GM19099 (cell line): ENCODE results near the gene LRRC3C.

Source experiments
- POLR2A ChIP-seq: IDR thresholded peaks from 3 replicates; pipeline ENCODE4 v1.6.1; 2011; ENCODE audit warnings: low read depth; ENCODE audit not compliant: insufficient read length; ENCODE audit errors: extremely low read depth

The LRRC3C gene

GRCh38 chr17:39979016-39979670, 51.6 kb downstream of the LRRC3C start:
- TF ChIP-seq POLR2A, result no peak

DNA sequence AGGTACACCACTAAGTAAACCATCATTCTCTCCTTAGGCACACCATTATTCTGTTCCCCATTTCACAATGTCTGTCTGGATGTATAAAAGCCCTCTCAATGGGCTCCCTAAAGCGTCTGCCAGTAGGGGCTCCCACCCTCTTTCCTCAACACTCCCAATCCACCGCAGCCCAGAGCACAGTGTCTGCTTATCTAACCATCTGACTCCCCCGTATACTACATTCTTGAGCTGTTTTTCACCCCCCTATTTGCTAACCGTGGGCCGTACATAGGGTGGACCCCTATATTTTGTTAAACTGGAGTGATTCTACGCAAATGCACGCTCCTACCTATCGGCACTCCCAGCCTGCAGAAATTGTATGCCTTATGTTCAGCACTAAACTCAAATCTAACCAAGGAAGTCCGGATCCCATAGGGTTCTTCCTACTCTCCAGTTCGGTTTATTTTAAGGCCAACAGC, 52.4 kb downstream of the LRRC3C start:
- TF ChIP-seq POLR2A, result no peak

GRCh38 chr17:39980351-39981206, 53.0 kb downstream of the LRRC3C start, which contains the start of gene PSMD3:
TSS of gene PSMD3 (plus strand) at chr17:39980807. CDS start at chr17:39980971, 164 bp downstream.
- peak; percentile 78 for TF ChIP-seq POLR2A

- TF ChIP-seq POLR2A, result no peak
Measured at GRCh38 chr17:39981207-39981741, 53.7 kb downstream of the LRRC3C start.

- no peak for TF ChIP-seq POLR2A
Measured at GRCh38 chr17:39981766-39982375, 54.3 kb downstream of the LRRC3C start.

- TF ChIP-seq POLR2A, result no peak
Measured at GRCh38 chr17:39988206-39988810, 60.8 kb downstream of the LRRC3C start.

GRCh38 chr17:39994448-39994847, 66.9 kb downstream of the LRRC3C start:
- no peak for TF ChIP-seq POLR2A
